ENCODE measurements around the gene DENND4A. TPM values are rescaled to one million over a fixed set of nuclear protein-coding genes. Genes with fewer than 3 reads are reported as not detected.
"Not testable (repeated sequence)": the region's sequence is repeated elsewhere in the genome, so short reads cannot be mapped to it uniquely, and the experiment has no call there.

DENND4A gene
- polyA plus RNA-seq, 1 donor, result 27.7 TPM

GRCh38 chr15:65619626-65620290 is 172.3 kb downstream of the DENND4A start:
- no CpG with 5 or more reads among the region's 5 CpGs for WGBS (ENCODE audit: insufficient coverage, low lambda C conversion rate)
- no peak for DNase-seq
- no peaks in the 10 kb centered on the region for H3K4me1 ChIP-seq (ENCODE audit: control insufficient read depth, insufficient read depth, low read length)
- H3K9me3 ChIP-seq (ENCODE audit: control insufficient read depth, low read depth, low read length), result no peaks in the 10 kb centered on the region
- peaks cover 9% of the 10 kb centered on the region for H3K36me3 ChIP-seq (ENCODE audit: control insufficient read depth, insufficient read depth, low read length)
- no peaks in the 10 kb centered on the region for H3K27me3 ChIP-seq (ENCODE audit: control insufficient read depth, insufficient read depth, low read length)
- H3K4me3 ChIP-seq (ENCODE audit: low read length), result no peak overlapping the region
- H3K27ac ChIP-seq (ENCODE audit: low read length), result no peak overlapping the region

GRCh38 chr15:65618560-65619109 is 173.5 kb downstream of the DENND4A start:
- Histone ChIP-seq H3K9me3 (ENCODE audit: control insufficient read depth, low read depth, low read length) (no peaks in the 10 kb centered on the region), H3K36me3 (ENCODE audit: control insufficient read depth, insufficient read depth, low read length) (no peaks in the 10 kb centered on the region), H3K4me3 (ENCODE audit: low read length) (no peak overlapping the region), H3K4me1 (ENCODE audit: control insufficient read depth, insufficient read depth, low read length) (no peaks in the 10 kb centered on the region), H3K27ac (ENCODE audit: low read length) (no peak overlapping the region), H3K27me3 (ENCODE audit: control insufficient read depth, insufficient read depth, low read length) (no peaks in the 10 kb centered on the region)
- 100% methylated on average over 1 of the region's 5 CpGs for WGBS (ENCODE audit: insufficient coverage, low lambda C conversion rate)
- DNase-seq, result no peak

GRCh38 chr15:65615887-65616286 is 176.2 kb downstream of the DENND4A start:
- H3K4me1 ChIP-seq (ENCODE audit: control insufficient read depth, insufficient read depth, low read length); H3K4me3 ChIP-seq (ENCODE audit: low read length); H3K27me3 ChIP-seq (ENCODE audit: control insufficient read depth, insufficient read depth, low read length); H3K9me3 ChIP-seq (ENCODE audit: control insufficient read depth, low read depth, low read length); H3K27ac ChIP-seq (ENCODE audit: low read length); H3K36me3 ChIP-seq (ENCODE audit: control insufficient read depth, insufficient read depth, low read length); DNase-seq: not testable (repeated sequence)
- WGBS (ENCODE audit: insufficient coverage, low lambda C conversion rate), result no CpG with 5 or more reads among the region's 1 CpG

- Histone ChIP-seq H3K27me3 (ENCODE audit: control insufficient read depth, insufficient read depth, low read length) (no peaks in the 10 kb centered on the region), H3K27ac (ENCODE audit: low read length) (no peak overlapping the region), H3K36me3 (ENCODE audit: control insufficient read depth, insufficient read depth, low read length) (no peaks in the 10 kb centered on the region), H3K4me3 (ENCODE audit: low read length) (no peak overlapping the region), H3K4me1 (ENCODE audit: control insufficient read depth, insufficient read depth, low read length) (peaks cover 8% of the 10 kb centered on the region), H3K9me3 (ENCODE audit: control insufficient read depth, low read depth, low read length) (no peaks in the 10 kb centered on the region)
- no peak for DNase-seq
- WGBS (ENCODE audit: insufficient coverage, low lambda C conversion rate), result 67% methylated on average over 2 of the region's 6 CpGs
Observed at GRCh38 chr15:65612949-65613744, 178.9 kb downstream of the DENND4A start.

- no peak for DNase-seq
- H3K36me3 ChIP-seq (ENCODE audit: control insufficient read depth, insufficient read depth, low read length), result no peaks in the 10 kb centered on the region
- no peaks in the 10 kb centered on the region for H3K27me3 ChIP-seq (ENCODE audit: control insufficient read depth, insufficient read depth, low read length)
- H3K27ac ChIP-seq (ENCODE audit: low read length), result no peak overlapping the region
- H3K4me3 ChIP-seq (ENCODE audit: low read length), result no peak overlapping the region
- no peaks in the 10 kb centered on the region for H3K9me3 ChIP-seq (ENCODE audit: control insufficient read depth, low read depth, low read length)
- no CpG with 5 or more reads among the region's 2 CpGs for WGBS (ENCODE audit: insufficient coverage, low lambda C conversion rate)
- H3K4me1 ChIP-seq (ENCODE audit: control insufficient read depth, insufficient read depth, low read length), result peaks cover 8% of the 10 kb centered on the region
Observed at GRCh38 chr15:65612616-65612946, 179.5 kb downstream of the DENND4A start.

GRCh38 chr15:65611888-65612615 is 180.0 kb downstream of the DENND4A start:
- Histone ChIP-seq H3K36me3 (ENCODE audit: control insufficient read depth, insufficient read depth, low read length) (no peaks in the 10 kb centered on the region), H3K4me3 (ENCODE audit: low read length) (peak overlapping the region; percentile 98), H3K9me3 (ENCODE audit: control insufficient read depth, low read depth, low read length) (no peaks in the 10 kb centered on the region), H3K4me1 (ENCODE audit: control insufficient read depth, insufficient read depth, low read length) (peaks cover 8% of the 10 kb centered on the region), H3K27ac (ENCODE audit: low read length) (peak overlapping the region; percentile 99), H3K27me3 (ENCODE audit: control insufficient read depth, insufficient read depth, low read length) (no peaks in the 10 kb centered on the region)
- peak in 1 of 2 donors; percentile 33 for DNase-seq
- no CpG with 5 or more reads among the region's 5 CpGs for WGBS (ENCODE audit: insufficient coverage, low lambda C conversion rate)

- Histone ChIP-seq H3K9me3 (ENCODE audit: control insufficient read depth, low read depth, low read length) (no peaks in the 10 kb centered on the region), H3K27me3 (ENCODE audit: control insufficient read depth, insufficient read depth, low read length) (no peaks in the 10 kb centered on the region), H3K4me1 (ENCODE audit: control insufficient read depth, insufficient read depth, low read length) (peaks cover 8% of the 10 kb centered on the region), H3K36me3 (ENCODE audit: control insufficient read depth, insufficient read depth, low read length) (no peaks in the 10 kb centered on the region), H3K27ac (ENCODE audit: low read length) (peak within 1 kb of the TSS; percentile 99), H3K4me3 (ENCODE audit: low read length) (peak within 1 kb of the TSS; percentile 98)
- WGBS (ENCODE audit: insufficient coverage, low lambda C conversion rate), result 0% methylated on average over 3 of the region's 64 CpGs
- peak; percentile 96 to 98 for DNase-seq
Observed at GRCh38 chr15:65610871-65611718, 181.0 kb downstream of the DENND4A start, which contains the start of gene INTS14. Gene INTS14, minus strand, starts transcription at chr15:65611131. Its CDS starts 3,751 bp downstream, at chr15:65607380.

Other genes starting within 250 kb of the DENND4A start
- gene INTS14, start 181.2 kb downstream of the DENND4A start, polyA plus RNA-seq, result 43.0 TPM
- 12.1 TPM for gene SLC24A1, start 170.4 kb downstream of the DENND4A start, polyA plus RNA-seq
- gene RAB11A, start 77.2 kb upstream of the DENND4A start, polyA plus RNA-seq, result 256 TPM